ENCODE data around the gene BBS9. TPM values are rescaled to one million over a fixed set of nuclear protein-coding genes. Genes with fewer than 3 reads are reported as not detected.
A peak's percentile ranks its signal among the peaks of the same experiment; 100 is the strongest.

The BBS9 gene
- total RNA-seq, 1 experiment from 2014 or later: 4.7 TPM

DNA sequence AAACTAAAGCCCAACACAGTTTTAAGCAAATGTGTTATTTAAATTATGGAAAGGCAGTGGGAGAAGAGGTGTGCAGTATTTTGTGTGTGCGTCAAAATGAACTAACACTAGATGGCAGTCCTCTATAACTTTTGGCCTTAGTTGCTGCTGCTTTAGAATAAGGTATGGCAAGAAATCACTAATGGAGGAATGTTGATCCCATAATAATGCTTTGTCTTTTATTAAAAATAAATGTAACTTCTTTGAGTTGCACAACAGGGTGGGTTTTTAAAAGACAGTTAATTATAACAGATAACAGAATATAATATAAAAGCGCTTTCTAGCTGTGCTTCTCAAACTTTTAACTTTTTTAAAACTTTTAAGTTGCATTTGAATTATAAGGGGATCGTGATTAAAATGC is 56.4 kb downstream of the BBS9 start:
- CTCF ChIA-PET: interaction anchor here (0.6 kb wide), 2 partner anchors 301 to 747 kb away, joined by 3 to 9 read pairs; no protein-coding TSS in a partner anchor

DNA sequence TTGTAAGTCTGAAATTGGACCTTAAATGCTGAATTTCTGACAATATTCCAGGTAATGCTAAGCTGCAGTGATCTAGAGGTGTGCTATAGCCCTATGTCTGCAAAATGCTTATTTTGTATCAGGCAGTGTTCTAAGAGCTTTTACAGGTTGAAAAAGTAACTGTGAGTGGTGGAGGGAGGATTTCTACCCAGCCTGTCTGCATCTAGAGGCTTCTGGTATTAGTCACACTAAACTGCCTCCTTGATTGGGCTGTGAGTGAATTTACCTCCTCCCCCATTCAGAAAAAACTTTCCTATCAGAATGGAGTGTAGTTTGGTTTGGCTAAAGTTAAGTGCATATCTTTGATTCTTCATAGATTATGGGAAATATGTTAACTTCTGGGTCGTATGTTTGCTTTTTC is 56.8 kb downstream of the BBS9 start:
- POLR2A ChIA-PET: no interaction called here
- BruUV-seq (replicated peaks): no TSS peak

More for the DNA sequence above, 56.4 kb downstream of the BBS9 start:
- H3K9me3 ChIP-seq: no peaks in the 10 kb centered on the region
- H3K4me1 Mint-ChIP-seq (ENCODE audit: low read depth, unreplicated experiment): no peaks in the 10 kb centered on the region
- BruUV-seq (replicated peaks): no TSS peak
- no peaks in the 10 kb centered on the region for H3K9me3 Mint-ChIP-seq (ENCODE audit: unreplicated experiment)
- H3K27me3 Mint-ChIP-seq (ENCODE audit: insufficient read depth, unreplicated experiment): peaks cover 2% of the 10 kb centered on the region
- peak in 1 of 2 experiments; percentile 41 for DNase-seq
- no peak overlapping the region for H3K4me3 Mint-ChIP-seq (ENCODE audit: unreplicated experiment)
- H3K27ac Mint-ChIP-seq (ENCODE audit: unreplicated experiment): no peak overlapping the region
- H3K36me3 ChIP-seq (ENCODE audit: control insufficient read depth, insufficient read depth, low read length): no peaks in the 10 kb centered on the region
- POLR2A ChIA-PET: no interaction called here
- no peak overlapping the region for H3K4me3 ChIP-seq (ENCODE audit: low read depth, low read length)
- no peaks in the 10 kb centered on the region for H3K4me1 ChIP-seq
- TF ChIP-seq, protein P1, sequence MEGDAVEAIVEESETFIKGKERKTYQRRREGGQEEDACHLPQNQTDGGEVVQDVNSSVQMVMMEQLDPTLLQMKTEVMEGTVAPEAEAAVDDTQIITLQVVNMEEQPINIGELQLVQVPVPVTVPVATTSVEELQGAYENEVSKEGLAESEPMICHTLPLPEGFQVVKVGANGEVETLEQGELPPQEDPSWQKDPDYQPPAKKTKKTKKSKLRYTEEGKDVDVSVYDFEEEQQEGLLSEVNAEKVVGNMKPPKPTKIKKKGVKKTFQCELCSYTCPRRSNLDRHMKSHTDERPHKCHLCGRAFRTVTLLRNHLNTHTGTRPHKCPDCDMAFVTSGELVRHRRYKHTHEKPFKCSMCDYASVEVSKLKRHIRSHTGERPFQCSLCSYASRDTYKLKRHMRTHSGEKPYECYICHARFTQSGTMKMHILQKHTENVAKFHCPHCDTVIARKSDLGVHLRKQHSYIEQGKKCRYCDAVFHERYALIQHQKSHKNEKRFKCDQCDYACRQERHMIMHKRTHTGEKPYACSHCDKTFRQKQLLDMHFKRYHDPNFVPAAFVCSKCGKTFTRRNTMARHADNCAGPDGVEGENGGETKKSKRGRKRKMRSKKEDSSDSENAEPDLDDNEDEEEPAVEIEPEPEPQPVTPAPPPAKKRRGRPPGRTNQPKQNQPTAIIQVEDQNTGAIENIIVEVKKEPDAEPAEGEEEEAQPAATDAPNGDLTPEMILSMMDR (IDR thresholded peaks at IDR 0.05; ENCODE audit: insufficient read depth in 1 of 2, low read depth in 1 of 2, low read length in 1 of 2, severe bottlenecking in 1 of 2, unreplicated experiment in 1 of 2): peak; percentile 55 to 68
- intact Hi-C loops (cut with micrococcal nuclease; ENCODE audit: unreplicated experiment): loop anchor here (1.0 to 10.0 kb wide), 6 partner anchors 58 to 748 kb away; partner anchors contain the start of gene BMPER
- H3K27me3 ChIP-seq (replicated peaks; ENCODE audit: control insufficient read depth, insufficient read depth, low read length): no peaks in the 10 kb centered on the region
- H3K36me3 Mint-ChIP-seq (ENCODE audit: insufficient read depth, unreplicated experiment): no peaks in the 10 kb centered on the region

DNA sequence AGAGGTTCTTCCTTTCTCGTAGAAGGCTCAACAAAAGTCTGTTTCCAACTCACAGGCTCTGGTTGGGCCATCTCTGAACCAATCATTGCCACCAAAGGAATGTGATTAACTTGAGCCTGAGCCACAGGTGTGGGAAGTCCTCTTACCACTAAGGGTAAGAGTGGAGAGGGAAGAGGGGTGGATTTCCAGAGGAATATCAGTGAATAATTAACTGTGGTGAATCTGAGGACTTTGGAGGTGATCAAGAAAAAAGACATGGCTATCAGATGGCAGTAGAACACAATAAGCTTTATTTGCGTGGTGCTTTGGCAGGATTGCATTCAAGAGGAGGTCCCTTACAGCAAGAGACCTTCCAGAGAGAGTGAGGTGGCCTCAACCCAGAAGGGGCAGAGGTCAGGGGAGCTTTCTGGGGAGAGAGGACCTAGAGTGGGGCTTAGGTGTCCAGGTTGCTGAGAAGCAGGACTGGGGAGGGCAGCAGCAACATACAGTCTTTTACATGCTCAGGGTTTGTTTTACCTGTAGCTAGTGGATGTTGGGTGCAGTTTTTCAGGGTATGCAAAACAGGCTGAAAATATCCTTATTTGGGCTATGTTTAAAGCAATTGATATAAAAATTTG is 61.4 kb downstream of the BBS9 start:
- Histone ChIP-seq H3K27me3 (replicated peaks; ENCODE audit: control insufficient read depth, insufficient read depth, low read length) (no peaks in the 10 kb centered on the region), H3K36me3 (ENCODE audit: control insufficient read depth, insufficient read depth, low read length) (no peaks in the 10 kb centered on the region), H3K4me3 (ENCODE audit: low read depth, low read length) (no peak overlapping the region), H3K4me1 (no peaks in the 10 kb centered on the region), H3K9me3 (no peaks in the 10 kb centered on the region)
- TF ChIP-seq, protein P1 (IDR thresholded peaks at IDR 0.05; ENCODE audit: insufficient read depth in 1 of 2, low read depth in 1 of 2, low read length in 1 of 2, severe bottlenecking in 1 of 2, unreplicated experiment in 1 of 2): no peak
- POLR2A ChIA-PET: no interaction called here
- Mint-ChIP-seq H3K36me3 (ENCODE audit: insufficient read depth, unreplicated experiment) (no peaks in the 10 kb centered on the region), H3K9me3 (ENCODE audit: unreplicated experiment) (no peaks in the 10 kb centered on the region), H3K27me3 (ENCODE audit: insufficient read depth, unreplicated experiment) (peaks cover 2% of the 10 kb centered on the region), H3K4me1 (ENCODE audit: low read depth, unreplicated experiment) (peaks cover 5% of the 10 kb centered on the region), H3K27ac (ENCODE audit: unreplicated experiment) (no peak overlapping the region), H3K4me3 (ENCODE audit: unreplicated experiment) (no peak overlapping the region)
- intact Hi-C loops (cut with micrococcal nuclease; ENCODE audit: unreplicated experiment): no loop called here
- DNase-seq: no peak
- BruUV-seq (replicated peaks): no TSS peak
- CTCF ChIA-PET: interaction anchor here (0.7 kb wide), 1 partner anchor 742 kb away, joined by 3 read pairs; no protein-coding TSS in a partner anchor

More for the DNA sequence above, 56.8 kb downstream of the BBS9 start:
- Mint-ChIP-seq H3K4me1 (ENCODE audit: low read depth, unreplicated experiment) (peaks cover 4% of the 10 kb centered on the region), H3K36me3 (ENCODE audit: insufficient read depth, unreplicated experiment) (no peaks in the 10 kb centered on the region), H3K4me3 (ENCODE audit: unreplicated experiment) (no peak overlapping the region), H3K9me3 (ENCODE audit: unreplicated experiment) (no peaks in the 10 kb centered on the region), H3K27me3 (ENCODE audit: insufficient read depth, unreplicated experiment) (peaks cover 2% of the 10 kb centered on the region), H3K27ac (ENCODE audit: unreplicated experiment) (no peak overlapping the region)
- no peaks in the 10 kb centered on the region for H3K9me3 ChIP-seq
- H3K36me3 ChIP-seq (ENCODE audit: control insufficient read depth, insufficient read depth, low read length): no peaks in the 10 kb centered on the region
- TF ChIP-seq, protein P1 (IDR thresholded peaks at IDR 0.05; ENCODE audit: insufficient read depth in 1 of 2, low read depth in 1 of 2, low read length in 1 of 2, severe bottlenecking in 1 of 2, unreplicated experiment in 1 of 2): no peak
- CTCF ChIA-PET: no interaction called here
- intact Hi-C loops (cut with micrococcal nuclease; ENCODE audit: unreplicated experiment): loop anchor here (1.0 to 10.0 kb wide), 4 partner anchors 57 to 719 kb away; partner anchors contain the start of gene BMPER
- DNase-seq: no peak
- no peaks in the 10 kb centered on the region for H3K27me3 ChIP-seq (replicated peaks; ENCODE audit: control insufficient read depth, insufficient read depth, low read length)
- H3K4me3 ChIP-seq (ENCODE audit: low read depth, low read length): no peak overlapping the region
- no peaks in the 10 kb centered on the region for H3K4me1 ChIP-seq
